SK-N-SH (cell line): ENCODE measurements around the gene PLEKHA6. TPM values are rescaled to one million over a fixed set of nuclear protein-coding genes. Genes with fewer than 3 reads are reported as not detected.

Source experiments
- CTCF ChIA-PET: fragments of 300-600, 350-600 bp; formaldehyde crosslinking; extraction: SDS; loops from one replicate; lab custom pipeline; 2021; lab: Yijun Ruan, JAX
- POLR2A ChIA-PET: fragments of 350-600 bp; sonication (Branson Sonifier 250); formaldehyde crosslinking; extraction: SDS; loops from one replicate; lab custom pipeline; 2020; ENCODE audit warnings: antibody characterized with exemption, inconsistent platforms; lab: Yijun Ruan, JAX
- DNase-seq: peaks from one replicate; pipeline ENCODE4 v3.0.0; 2012
- H2AFZ ChIP-seq: fragments of 200-600 bp; sonication (generic); 2 replicates; pipeline ENCODE4 v1.8.1; 2016; ENCODE audit warnings: antibody characterized with exemption, mild to moderate bottlenecking, low read depth
- H3F3A ChIP-seq: fragments of 200-600 bp; sonication (generic); replicated peaks from 2 replicates; pipeline ENCODE3; 2016; ENCODE audit warnings: antibody characterized with exemption, mild to moderate bottlenecking; ENCODE audit not compliant: insufficient read depth
- H3K27ac ChIP-seq, 2 experiments: fragments of 200-500 bp in 1 of 2; fragments of 200-600 bp in 1 of 2; sonication (Bioruptor generic) in 1 of 2; sonication (generic), shearing (Covaris generic) in 1 of 2; 2 replicates each; pipeline versions ENCODE4 v1.5.1 to v1.6.1; 2014 to 2016; ENCODE audit warnings: low read depth in 2 of 2, inconsistent platforms in 1 of 2, low read length in 1 of 2, mild to moderate bottlenecking in 1 of 2, mixed read lengths in 1 of 2
- H3K27me3 ChIP-seq: fragments of 200-600 bp; sonication (generic), shearing (Covaris generic); 2 replicates; pipeline ENCODE4 v1.6.1; 2016; ENCODE audit warnings: mixed run types; ENCODE audit not compliant: insufficient read depth
- H3K36me3 ChIP-seq, 2 experiments: fragments of 200-500 bp in 1 of 2; fragments of 200-600 bp in 1 of 2; sonication (Bioruptor generic) in 1 of 2; sonication (generic) in 1 of 2; replicated peaks in 1 of 2; 2 replicates each; pipeline versions ENCODE3 to v1.5.1; 2014 to 2016; ENCODE audit warnings: low read length in 1 of 2, mild to moderate bottlenecking in 1 of 2; ENCODE audit not compliant: insufficient read depth in 2 of 2, control insufficient read depth in 1 of 2
- H3K4me1 ChIP-seq, 2 experiments: fragments of 200-500 bp in 1 of 2; fragments of 200-600 bp in 1 of 2; sonication (Bioruptor generic) in 1 of 2; sonication (generic), shearing (Covaris generic) in 1 of 2; 2 replicates each; pipeline versions ENCODE4 v1.5.1 to v1.6.1; 2014 to 2016; ENCODE audit warnings: low read depth in 1 of 2, low read length in 1 of 2, mixed run types in 1 of 2; ENCODE audit not compliant: insufficient read depth in 2 of 2, control insufficient read depth in 1 of 2
- H3K4me2 ChIP-seq: fragments of 200-600 bp; sonication (generic), shearing (Covaris generic); 2 replicates; pipeline ENCODE4 v1.6.1; 2017; ENCODE audit warnings: mixed run types
- H3K4me3 ChIP-seq, 2 experiments: fragments of 200-500 bp in 1 of 2; fragments of 200-600 bp in 1 of 2; sonication (Bioruptor generic) in 1 of 2; sonication (generic), shearing (Covaris generic) in 1 of 2; 2 replicates each; pipeline versions ENCODE4 v1.5.1 to v1.8.1; 2014 to 2016; ENCODE audit warnings: low read depth in 2 of 2, inconsistent platforms in 1 of 2, low read length in 1 of 2, mild to moderate bottlenecking in 1 of 2, mixed read lengths in 1 of 2, moderate library complexity in 1 of 2
- H3K79me2 ChIP-seq: fragments of 200-600 bp; sonication (generic); 2 replicates; pipeline ENCODE4 v1.8.1; 2017; ENCODE audit warnings: mild to moderate bottlenecking; ENCODE audit not compliant: insufficient read depth
- H3K9ac ChIP-seq: fragments of 200-600 bp; sonication (generic); 2 replicates; pipeline ENCODE4 v1.6.1; 2017; ENCODE audit warnings: mixed run types
- H3K9me2 ChIP-seq: fragments of 200-600 bp; sonication (generic); 2 replicates; pipeline ENCODE4 v1.6.1; 2017; ENCODE audit warnings: mixed run types
- H3K9me3 ChIP-seq: fragments of 200-600 bp; sonication (generic); 2 replicates; pipeline ENCODE4 v1.6.1; 2017; ENCODE audit warnings: mixed run types, mild to moderate bottlenecking, moderate library complexity
- H4K20me1 ChIP-seq: fragments of 200-600 bp; sonication (generic); 2 replicates; pipeline ENCODE4 v1.6.1; 2017; ENCODE audit warnings: mild to moderate bottlenecking, mixed run types; ENCODE audit not compliant: insufficient read depth
- CHD2 ChIP-seq: fragments of 150-350 bp; IDR thresholded peaks from 2 replicates; pipeline ENCODE4 v1.6.1; 2018; ENCODE audit warnings: low read length; ENCODE audit not compliant: partially characterized antibody
- ELF1 ChIP-seq: IDR thresholded peaks from 2 replicates; pipeline ENCODE4 v1.4.0; 2012
- EP300 ChIP-seq, 2 experiments: IDR thresholded peaks; 2 replicates each; pipeline versions ENCODE4 v1.4.0 to v1.6.1; 2012; ENCODE audit warnings: borderline replicate concordance in 1 of 2, low read depth in 1 of 2, low read length in 1 of 2
- EZH2phosphoT487 ChIP-seq: fragments of 200-600 bp; sonication (generic); IDR thresholded peaks from 2 replicates; pipeline ENCODE4 v1.6.1; 2017; ENCODE audit warnings: low read depth, mixed run types, mild to moderate bottlenecking, antibody characterized with exemption, moderate library complexity, borderline replicate concordance
- FOSL2 ChIP-seq: IDR thresholded peaks from 2 replicates; pipeline ENCODE4 v1.4.0; 2012; ENCODE audit warnings: low read depth, mild to moderate bottlenecking, moderate library complexity, borderline replicate concordance
- FOXJ3 ChIP-seq: sonication (generic); formaldehyde crosslinking; IDR thresholded peaks from 2 replicates; pipeline ENCODE4 v1.5.1; 2020; ENCODE audit warnings: mild to moderate bottlenecking, missing genetic modification reagents
- GABPA ChIP-seq: IDR thresholded peaks from 2 replicates; pipeline ENCODE4 v1.4.0; 2012; ENCODE audit warnings: low read depth, mild to moderate bottlenecking
- GATA2 ChIP-seq: sonication (generic); formaldehyde crosslinking; IDR thresholded peaks from 2 replicates; pipeline ENCODE4 v1.5.0; 2020; ENCODE audit warnings: mild to moderate bottlenecking, missing genetic modification reagents
- MXI1 ChIP-seq: IDR thresholded peaks from 2 replicates; pipeline ENCODE4 v1.6.1; 2012; ENCODE audit warnings: mild to moderate bottlenecking, low read depth, low read length, improper control_type of control experiment
- RCOR1 ChIP-seq: fragments of 150-350 bp; IDR thresholded peaks from 2 replicates; pipeline ENCODE4 v1.6.1; 2017; ENCODE audit warnings: antibody characterized with exemption, low read length
- REST ChIP-seq: IDR thresholded peaks from 2 replicates; pipeline ENCODE4 v1.6.1; 2012; ENCODE audit warnings: mild to moderate bottlenecking, low read depth, low read length, moderate library complexity
- SMC3 ChIP-seq: IDR thresholded peaks from 2 replicates; pipeline ENCODE4 v1.6.1; 2012; ENCODE audit warnings: low read depth, low read length, improper control_type of control experiment
- TCF12 ChIP-seq: IDR thresholded peaks from 2 replicates; pipeline ENCODE4 v1.4.0; 2012
- ZBTB33 ChIP-seq: IDR thresholded peaks from 2 replicates; pipeline ENCODE4 v1.4.0; 2012; ENCODE audit warnings: low read depth, borderline replicate concordance
- WGBS: methylation state at CpG from one replicate; pipeline ENCODE4 v1.1.6; 2017; ENCODE audit warnings: low lambda C conversion rate; 5-methylcytosine and 5-hydroxymethylcytosine counted together
- polyA plus RNA-seq, 3 experiments: library from polyadenylated mRNA; depleted of rRNA; stranded (reverse); fragments of >200 nt; gene quantifications; 2 replicates each; pipeline ENCODE4 v1.2.3, GENCODE V29; 2012

The PLEKHA6 gene
- polyA plus RNA-seq, 1 of the 3 experiments (the other 2 are of a cell fraction) = 1.2 TPM

GRCh38 chr1:204263254-204263910 lies 96.3 kb downstream of the PLEKHA6 start:
- no peaks in the 10 kb centered on the region for H4K20me1 ChIP-seq
- no peak overlapping the region for H3K4me2 ChIP-seq
- H2AFZ ChIP-seq = no peak overlapping the region
- no peaks in the 10 kb centered on the region for H3K9me2 ChIP-seq
- no peaks in the 10 kb centered on the region for H3K79me2 ChIP-seq
- no peaks in the 10 kb centered on the region; the same call in 1 of the 2 replicates for H3K27me3 ChIP-seq
- no peaks in the 10 kb centered on the region for H3F3A ChIP-seq
- peak; percentile 78 for DNase-seq
- WGBS = 60% methylated on average over 13 of the region's 13 CpGs
- H3K9me3 ChIP-seq = no peaks in the 10 kb centered on the region
- no peak overlapping the region for H3K9ac ChIP-seq
- H3K36me3 ChIP-seq = peaks cover 0 to 7% of the 10 kb centered on the region in 2 experiments
- POLR2A ChIA-PET = interaction anchor here (1.1 to 1.6 kb wide), 4 partner anchors 13 to 96 kb away, joined by 3 to 7 read pairs (median 4); partner anchors contain the start of gene PLEKHA6
- H3K4me1 ChIP-seq = peaks cover 0 to 65% of the 10 kb centered on the region in 2 experiments; a peak in 1 of 4 replicates
- peak overlapping the region in 1 of 2 experiments; percentile 73; a peak in 2 of 4 replicates for H3K27ac ChIP-seq
- TF ChIP-seq RCOR1 = peak; percentile 25; the same call in 1 of the 2 replicates
- TF ChIP-seq SMC3 = peak; percentile 6; the same call in 1 of the 2 replicates
- no peak for TF ChIP-seq ZBTB33
- TF ChIP-seq TCF12 = no peak
- TF ChIP-seq GABPA = no peak
- TF ChIP-seq GATA2 (CRISPR knock-in tag) = peak; percentile 90
- peak; percentile 80 for TF ChIP-seq FOXJ3 (CRISPR knock-in tag)
- TF ChIP-seq EZH2phosphoT487 = no peak
- peak; percentile 24 for TF ChIP-seq CHD2
- TF ChIP-seq REST = no peak
- no peak for TF ChIP-seq ELF1
- peak; percentile 75 for TF ChIP-seq MXI1
- TF ChIP-seq FOSL2 = no peak
- TF ChIP-seq EP300 (IDR thresholded peaks at IDR 0.05; ENCODE audit: borderline replicate concordance in 1 of 2, low read depth in 1 of 2, low read length in 1 of 2) = peak in 1 of 2 experiments; percentile 42; a peak in 1 of 4 replicates
- TF ChIP-seq, all 33 proteins: peak for 7
- no peak overlapping the region for H3K4me3 ChIP-seq
- CTCF ChIA-PET = interaction anchor here (0.9 to 15.9 kb wide), 8 partner anchors 9 to 135 kb away, joined by 3 to 338 read pairs (median 4); partner anchors contain the start of gene PLEKHA6
